ENCODE results near the gene ZFP69.

The ZFP69 gene
- 3.4 to 12.6 (median 9.6) reads per million in 9 experiments for total RNA-seq

DNA sequence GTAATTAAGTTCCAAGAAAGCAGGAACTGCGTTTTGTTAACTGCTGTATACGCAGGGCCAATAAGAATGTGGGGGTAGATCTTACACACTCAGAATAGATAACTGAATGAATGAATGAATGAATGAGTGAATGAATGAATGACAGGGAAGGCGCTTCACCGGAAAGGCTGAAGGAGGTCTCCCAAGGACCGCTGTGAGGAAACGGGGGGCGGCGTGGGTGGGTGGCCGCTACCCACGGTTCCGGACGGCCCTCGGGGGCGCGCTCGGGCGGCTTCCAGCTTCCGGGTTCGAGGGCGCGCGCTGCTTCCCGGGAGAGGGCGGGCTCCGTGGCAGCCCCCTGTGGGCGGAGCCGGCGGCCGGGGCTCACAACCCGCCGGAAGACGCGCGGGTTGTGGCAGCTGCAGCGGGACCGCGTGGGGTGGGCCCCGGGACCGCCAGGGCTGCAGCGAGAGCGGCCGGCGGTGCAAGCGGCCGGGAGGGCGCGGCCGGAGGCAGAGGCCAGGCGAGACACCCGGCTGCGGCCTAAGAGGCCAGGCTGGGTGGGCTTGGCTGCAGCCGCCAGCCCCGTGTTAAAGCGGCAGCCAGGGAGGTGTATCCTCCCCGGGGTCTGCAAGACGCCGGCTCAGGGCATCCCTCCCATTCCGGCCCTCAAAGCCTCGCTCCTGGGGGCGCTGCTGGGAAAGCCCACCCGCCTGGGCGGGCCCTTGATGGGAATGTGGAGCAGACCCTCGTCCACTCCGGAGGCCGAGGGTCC lies at the start of gene ZFP69:
Gene ZFP69, plus strand, starts transcription at position 367 of the 754 bp plus-strand sequence. CDS start 2,072 bp downstream, outside the sequence.
- DNase-seq (peak; percentile 54 to 66 (median 61)), ATAC-seq (replicated peaks) (peak; percentile 97)
- H3K27me3 Mint-ChIP-seq = no peaks in the 10 kb centered on the region
- H3K9me3 Mint-ChIP-seq = peaks cover 10 to 19% of the 10 kb centered on the region in 2 donors
- peaks cover 11 to 27% of the 10 kb centered on the region in 2 donors for H3K4me1 Mint-ChIP-seq (ENCODE audit: low read depth in 2 of 2)
- peaks cover 5% of the 10 kb centered on the region for H3K36me3 Mint-ChIP-seq (ENCODE audit: insufficient read depth)
- peak within 1 kb of the TSS; percentile 84 to 90 for H3K4me3 Mint-ChIP-seq
- H3K27ac Mint-ChIP-seq = peak within 1 kb of the TSS; percentile 65 to 67

DNA sequence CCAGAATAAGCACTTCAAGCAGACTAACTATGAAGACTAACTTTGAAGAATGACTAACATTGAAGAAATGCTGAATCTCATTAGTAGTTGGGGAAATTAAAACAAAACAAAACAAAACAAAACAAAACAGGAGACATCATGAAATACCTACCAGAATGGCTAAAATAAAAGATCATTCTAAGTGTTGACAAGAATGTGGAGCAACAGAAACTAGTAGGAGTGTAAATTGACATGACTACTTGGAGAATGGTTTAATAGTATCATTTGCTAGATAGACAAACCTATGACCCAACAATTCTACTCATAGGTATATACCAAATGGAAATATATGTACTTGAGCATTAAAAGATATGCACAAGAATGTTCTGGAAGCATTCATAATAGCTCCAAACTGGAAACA lies 45.7 kb upstream of the ZFP69 start:
- no peak for ATAC-seq (replicated peaks)
- no peak for DNase-seq
- Mint-ChIP-seq H3K27ac (no peak overlapping the region), H3K36me3 (ENCODE audit: insufficient read depth) (peaks cover 2% of the 10 kb centered on the region), H3K9me3 (no peaks in the 10 kb centered on the region), H3K4me3 (no peak overlapping the region), H3K27me3 (no peaks in the 10 kb centered on the region), H3K4me1 (ENCODE audit: low read depth in 2 of 2) (no peaks in the 10 kb centered on the region)

DNA sequence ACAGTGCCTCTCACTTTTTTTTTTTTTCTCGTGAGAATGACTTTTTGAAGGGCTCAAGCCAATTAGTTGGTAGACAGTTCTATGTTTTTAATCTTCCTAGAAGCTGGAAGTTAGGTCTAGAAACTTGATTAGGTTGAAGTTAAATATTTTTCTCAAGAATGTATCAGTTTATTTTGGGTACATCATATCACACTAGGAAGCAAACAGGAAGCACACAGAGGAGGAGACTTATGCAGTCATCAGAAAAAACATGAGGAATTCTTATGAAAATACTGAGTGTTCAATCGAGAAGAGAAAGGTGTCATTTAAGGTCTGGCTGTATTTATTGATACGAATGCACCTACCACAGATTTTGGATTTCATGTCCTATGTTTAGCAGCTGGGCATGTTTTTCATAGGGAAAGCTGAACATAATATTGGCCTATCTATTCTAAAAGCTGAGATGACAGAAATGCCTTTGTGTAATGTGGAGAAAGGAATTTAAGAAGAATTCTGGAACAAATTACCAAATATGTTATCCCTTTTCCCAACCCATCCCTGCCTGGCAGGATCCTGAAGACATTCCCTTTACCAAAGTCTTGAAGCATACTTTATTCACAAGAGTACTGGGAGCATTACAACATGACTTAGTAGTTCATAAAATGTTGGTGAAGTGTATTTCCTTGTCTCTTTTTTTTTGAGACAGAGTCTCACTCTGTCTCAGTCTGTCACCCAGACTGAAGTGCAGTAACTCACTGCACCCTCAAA lies 44.3 kb upstream of the ZFP69 start:
- Mint-ChIP-seq H3K4me1 (ENCODE audit: low read depth in 2 of 2) (no peaks in the 10 kb centered on the region), H3K36me3 (ENCODE audit: insufficient read depth) (peaks cover 2% of the 10 kb centered on the region), H3K4me3 (no peak overlapping the region), H3K27ac (no peak overlapping the region), H3K9me3 (no peaks in the 10 kb centered on the region), H3K27me3 (no peaks in the 10 kb centered on the region)
- DNase-seq (no peak), ATAC-seq (replicated peaks) (no peak)

- Mint-ChIP-seq H3K27ac (no peak overlapping the region), H3K4me3 (no peak overlapping the region), H3K9me3 (no peaks in the 10 kb centered on the region), H3K27me3 (no peaks in the 10 kb centered on the region), H3K36me3 (ENCODE audit: insufficient read depth) (no peaks in the 10 kb centered on the region), H3K4me1 (ENCODE audit: low read depth in 2 of 2) (peaks cover 1 to 4% of the 10 kb centered on the region in 2 donors)
- ATAC-seq (replicated peaks) = no peak
- no peak for DNase-seq
These were observed 41.6 kb upstream of the ZFP69 start for GRCh38 chr1:40435471-40435870.

DNA sequence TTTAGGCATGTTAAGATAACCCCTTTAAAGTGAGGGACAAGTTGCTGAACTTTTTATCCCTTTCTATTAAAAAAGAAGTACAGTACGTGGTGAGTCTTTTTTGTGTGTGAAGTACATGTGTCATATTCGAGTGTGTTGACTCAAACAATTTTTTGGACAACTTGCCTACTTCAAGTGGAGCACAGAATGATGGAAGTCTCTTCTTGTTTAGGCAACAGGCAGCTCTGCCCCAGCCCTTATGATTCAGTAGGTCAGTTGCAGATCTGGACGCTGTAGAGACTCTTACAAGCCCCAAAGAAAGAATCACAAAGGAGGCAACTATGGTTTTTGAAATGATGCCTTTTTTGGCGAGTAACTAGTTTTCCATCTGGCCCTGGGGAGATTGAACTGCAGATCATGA lies 41.2 kb upstream of the ZFP69 start:
- H3K27me3 Mint-ChIP-seq = no peaks in the 10 kb centered on the region
- no peak overlapping the region for H3K4me3 Mint-ChIP-seq
- no peak for DNase-seq
- no peaks in the 10 kb centered on the region for H3K9me3 Mint-ChIP-seq
- no peak overlapping the region for H3K27ac Mint-ChIP-seq
- ATAC-seq (replicated peaks) = no peak
- peaks cover 1 to 4% of the 10 kb centered on the region in 2 donors for H3K4me1 Mint-ChIP-seq (ENCODE audit: low read depth in 2 of 2)
- H3K36me3 Mint-ChIP-seq (ENCODE audit: insufficient read depth) = no peaks in the 10 kb centered on the region

DNA sequence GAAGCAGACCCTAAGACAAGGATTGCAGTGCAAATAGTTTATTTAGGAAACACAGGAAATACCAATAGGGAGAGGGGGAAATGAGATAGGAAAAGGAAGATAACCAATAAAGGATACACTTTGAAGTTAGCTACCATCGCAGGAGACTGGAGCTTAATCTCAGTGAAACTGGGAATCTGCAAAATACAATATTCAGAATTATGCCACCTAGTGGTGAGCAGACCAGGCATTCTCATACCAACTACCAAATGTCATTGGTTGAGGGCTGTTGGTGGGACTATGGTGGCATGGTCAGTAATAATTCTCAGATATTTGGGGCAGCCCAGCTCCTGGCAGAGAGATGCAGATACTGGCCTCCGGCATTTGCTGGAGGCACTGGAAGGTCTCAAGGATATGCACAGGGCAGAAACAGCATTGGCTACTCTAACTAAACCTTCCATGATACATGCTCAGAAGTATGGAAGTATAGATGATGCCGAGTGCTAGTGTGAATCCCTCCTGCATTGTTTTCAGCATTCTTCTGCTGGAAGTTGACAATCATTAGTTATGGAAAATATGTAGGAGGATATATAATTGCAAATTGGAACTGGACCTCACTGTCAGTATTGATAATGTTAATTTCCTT lies 38.6 kb upstream of the ZFP69 start:
- Mint-ChIP-seq H3K27me3 (no peaks in the 10 kb centered on the region), H3K4me3 (no peak overlapping the region), H3K36me3 (ENCODE audit: insufficient read depth) (no peaks in the 10 kb centered on the region), H3K27ac (no peak overlapping the region), H3K9me3 (no peaks in the 10 kb centered on the region), H3K4me1 (ENCODE audit: low read depth in 2 of 2) (peaks cover 1 to 4% of the 10 kb centered on the region in 2 donors)
- ATAC-seq (replicated peaks) (peak; percentile 43), DNase-seq (peak in 2 of 3 experiments; percentile 25)

DNA sequence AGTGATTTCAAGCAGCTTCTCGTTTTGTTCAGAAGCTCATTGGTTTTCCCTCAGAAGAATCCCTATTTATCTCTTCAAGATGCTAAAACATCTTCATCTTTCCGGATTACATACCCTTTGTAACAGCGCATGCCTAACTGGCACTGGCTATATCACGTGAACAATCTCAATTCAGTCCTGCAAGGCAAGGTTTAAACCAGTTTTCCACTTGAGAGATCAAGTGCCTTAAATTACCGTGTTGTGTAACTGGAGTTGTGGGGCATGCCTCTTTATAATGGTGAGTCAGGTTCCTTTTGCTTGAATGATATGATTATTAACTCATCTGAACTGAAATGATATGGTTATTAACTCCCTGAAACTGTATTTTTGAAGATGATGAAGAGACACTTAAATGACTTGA lies 37.8 kb upstream of the ZFP69 start:
- H3K36me3 Mint-ChIP-seq (ENCODE audit: insufficient read depth) = no peaks in the 10 kb centered on the region
- DNase-seq = no peak
- no peak for ATAC-seq (replicated peaks)
- H3K27me3 Mint-ChIP-seq = no peaks in the 10 kb centered on the region
- no peak overlapping the region for H3K4me3 Mint-ChIP-seq
- peaks cover 1 to 4% of the 10 kb centered on the region in 2 donors for H3K4me1 Mint-ChIP-seq (ENCODE audit: low read depth in 2 of 2)
- no peak overlapping the region for H3K27ac Mint-ChIP-seq
- no peaks in the 10 kb centered on the region for H3K9me3 Mint-ChIP-seq

GRCh38 chr1:40449684-40450494 lies 27.2 kb upstream of the ZFP69 start, which contains the start of gene ZFP69B:
TSS of gene ZFP69B (plus strand) at chr1:40450476. CDS start at chr1:40450962, 486 bp downstream.
- H3K36me3 Mint-ChIP-seq (ENCODE audit: insufficient read depth) = peaks cover 18% of the 10 kb centered on the region
- H3K27me3 Mint-ChIP-seq = no peaks in the 10 kb centered on the region
- peak within 1 kb of the TSS; percentile 91 to 93 for H3K27ac Mint-ChIP-seq
- DNase-seq (peak; percentile 81 to 85 (median 84)), ATAC-seq (replicated peaks) (peak; percentile 70)
- H3K4me1 Mint-ChIP-seq (ENCODE audit: low read depth in 2 of 2) = peaks cover 21 to 27% of the 10 kb centered on the region in 2 donors
- H3K9me3 Mint-ChIP-seq = peaks cover 0 to 3% of the 10 kb centered on the region in 2 donors
- H3K4me3 Mint-ChIP-seq = peak within 1 kb of the TSS; percentile 85 to 89

DNA sequence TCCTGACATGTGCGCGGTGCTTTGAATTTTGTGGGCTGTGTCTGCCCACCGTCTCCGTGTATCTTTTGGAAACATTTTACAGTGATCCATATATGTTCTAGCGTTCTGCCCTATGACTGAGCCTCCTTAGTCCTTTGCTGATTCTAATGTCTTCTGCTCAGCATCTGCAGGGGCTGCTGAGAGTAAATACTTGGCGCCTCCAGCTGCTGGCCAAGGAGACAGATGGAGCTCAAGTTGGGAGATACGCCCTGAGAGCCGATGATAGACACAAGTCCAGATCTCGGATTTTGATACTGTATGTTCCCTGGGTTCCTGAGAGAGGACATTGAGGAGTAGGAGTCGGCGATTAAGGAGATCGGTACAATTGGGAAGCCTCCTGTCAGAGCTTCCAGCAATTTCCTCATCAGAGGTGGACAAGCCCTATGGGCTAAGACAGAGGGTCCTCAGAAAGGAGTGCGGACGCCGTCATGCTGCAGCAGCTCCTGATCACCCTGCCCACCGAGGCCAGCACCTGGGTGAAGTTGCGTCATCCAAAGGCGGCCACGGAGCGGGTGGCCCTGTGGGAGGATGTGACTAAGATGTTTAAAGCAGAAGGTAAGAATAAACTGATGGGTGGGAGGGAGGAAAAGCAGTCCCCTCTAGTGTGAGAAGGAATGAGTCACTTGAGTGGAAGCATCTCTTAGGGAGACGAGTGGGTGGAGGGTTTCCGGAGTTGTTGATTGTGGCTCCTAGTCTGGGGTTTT lies 26.4 kb upstream of the ZFP69 start:
- peak; percentile 79 for ATAC-seq (replicated peaks)
- Mint-ChIP-seq H3K27ac (peak overlapping the region; percentile 91 to 93), H3K9me3 (peaks cover 0 to 3% of the 10 kb centered on the region in 2 donors), H3K27me3 (no peaks in the 10 kb centered on the region), H3K4me1 (ENCODE audit: low read depth in 2 of 2) (peaks cover 21 to 27% of the 10 kb centered on the region in 2 donors), H3K4me3 (peak overlapping the region; percentile 85 to 89), H3K36me3 (ENCODE audit: insufficient read depth) (peaks cover 18% of the 10 kb centered on the region)
- DNase-seq = peak; percentile 56 to 62 (median 59)

DNA sequence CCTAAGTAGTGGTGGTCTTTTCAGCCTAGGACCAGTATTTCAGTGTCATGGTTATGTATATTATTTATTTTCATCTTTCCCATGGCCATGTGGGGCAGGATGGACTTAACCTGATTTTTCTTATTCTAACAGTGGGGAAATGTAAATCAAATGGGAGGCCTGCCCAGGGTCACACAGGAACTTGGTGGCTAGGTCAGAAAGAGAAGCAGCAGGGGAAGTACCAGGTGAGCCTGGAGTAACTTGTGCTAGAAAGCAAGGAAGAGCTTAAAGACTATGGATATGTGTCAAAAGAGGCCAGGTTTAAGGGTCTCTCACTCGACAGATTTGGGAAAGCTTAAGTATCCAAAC lies 25.9 kb upstream of the ZFP69 start:
- Mint-ChIP-seq H3K27me3 (no peaks in the 10 kb centered on the region), H3K4me3 (peak overlapping the region; percentile 85 to 89), H3K4me1 (ENCODE audit: low read depth in 2 of 2) (peaks cover 21 to 27% of the 10 kb centered on the region in 2 donors), H3K27ac (peak overlapping the region; percentile 91 to 93), H3K9me3 (peaks cover 2 to 3% of the 10 kb centered on the region in 2 donors), H3K36me3 (ENCODE audit: insufficient read depth) (peaks cover 18% of the 10 kb centered on the region)
- ATAC-seq (replicated peaks) (no peak), DNase-seq (peak in 1 of 3 experiments; percentile 5)

GRCh38 chr1:40454873-40455272 lies 22.2 kb upstream of the ZFP69 start:
- no peak overlapping the region for H3K27ac Mint-ChIP-seq
- DNase-seq (no peak), ATAC-seq (replicated peaks) (no peak)
- peaks cover 13 to 18% of the 10 kb centered on the region in 2 donors for H3K4me1 Mint-ChIP-seq (ENCODE audit: low read depth in 2 of 2)
- no peaks in the 10 kb centered on the region for H3K27me3 Mint-ChIP-seq
- peaks cover 13 to 29% of the 10 kb centered on the region in 2 donors for H3K9me3 Mint-ChIP-seq
- peaks cover 22% of the 10 kb centered on the region for H3K36me3 Mint-ChIP-seq (ENCODE audit: insufficient read depth)
- no peak overlapping the region for H3K4me3 Mint-ChIP-seq

DNA sequence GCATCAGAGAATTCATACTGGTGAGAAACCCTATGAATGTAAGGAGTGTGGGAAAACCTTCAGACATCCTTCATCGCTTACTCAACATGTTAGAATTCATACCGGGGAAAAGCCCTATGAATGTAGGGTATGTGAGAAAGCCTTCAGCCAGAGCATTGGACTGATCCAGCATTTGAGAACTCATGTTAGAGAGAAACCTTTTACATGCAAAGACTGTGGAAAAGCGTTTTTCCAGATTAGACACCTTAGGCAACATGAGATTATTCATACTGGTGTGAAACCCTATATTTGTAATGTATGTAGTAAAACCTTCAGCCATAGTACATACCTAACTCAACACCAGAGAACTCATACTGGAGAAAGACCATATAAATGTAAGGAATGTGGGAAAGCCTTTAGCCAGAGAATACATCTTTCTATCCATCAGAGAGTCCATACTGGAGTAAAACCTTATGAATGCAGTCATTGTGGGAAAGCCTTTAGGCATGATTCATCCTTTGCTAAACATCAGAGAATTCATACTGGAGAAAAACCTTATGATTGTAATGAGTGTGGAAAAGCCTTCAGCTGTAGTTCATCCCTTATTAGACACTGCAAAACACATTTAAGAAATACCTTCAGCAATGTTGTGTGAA lies 14.0 kb upstream of the ZFP69 start:
- Mint-ChIP-seq H3K36me3 (ENCODE audit: insufficient read depth) (peaks cover 6% of the 10 kb centered on the region), H3K4me1 (ENCODE audit: low read depth in 2 of 2) (no peaks in the 10 kb centered on the region), H3K27ac (no peak overlapping the region), H3K9me3 (peaks cover 19 to 47% of the 10 kb centered on the region in 2 donors), H3K27me3 (no peaks in the 10 kb centered on the region), H3K4me3 (no peak overlapping the region)
- DNase-seq (no peak), ATAC-seq (replicated peaks) (no peak)

Measured in effector memory CD8-positive, alpha-beta T cell (primary cell).